Measurements from ENCODE around the gene ADAMTS12. TPM values are rescaled to one million over a fixed set of nuclear protein-coding genes. Genes with fewer than 3 reads are reported as not detected.
A peak's percentile ranks its signal among the peaks of the same experiment; 100 is the strongest.

The ADAMTS12 gene
- total RNA-seq (2022) (0.35 TPM in 1 of 2 replicates, not detected in the other), Bru-seq, nascent RNA (percentile 13 among the genes with signal in this experiment), BruChase-seq, experiment 1, labeled RNA remaining after a 2-hour chase (percentile 15 among the genes with signal in this experiment), BruChase-seq, experiment 2, labeled RNA remaining after a 6-hour chase (percentile 8 among the genes with signal in this experiment)
- long read RNA-seq: 0 reads

GRCh38 chr5:33891788-33892619, at the start of gene ADAMTS12:
ADAMTS12 (minus strand) TSS chr5:33891990; CDS start chr5:33891856, 134 bp downstream.
- Histone ChIP-seq H3K4me3 (ENCODE audit: low read depth, low read length) (no peak within 1 kb of the TSS), H3K9me3 (no peaks in the 10 kb centered on the region), H3K4me1 (no peaks in the 10 kb centered on the region), H3K36me3 (ENCODE audit: control insufficient read depth, insufficient read depth, low read length) (no peaks in the 10 kb centered on the region), H3K27me3 (replicated peaks; ENCODE audit: control insufficient read depth, insufficient read depth, low read length) (no peaks in the 10 kb centered on the region)
- TF ChIP-seq CTCF (IDR thresholded peaks at IDR 0.05; ENCODE audit: insufficient read depth in 1 of 2, low read depth in 1 of 2, low read length in 1 of 2, severe bottlenecking in 1 of 2, unreplicated experiment in 1 of 2): no peak
- H3K4me3 Mint-ChIP-seq (ENCODE audit: unreplicated experiment): no peak within 1 kb of the TSS
- ChIA-PET CTCF (no interaction called here), POLR2A (no interaction called here)
- H3K36me3 Mint-ChIP-seq (ENCODE audit: insufficient read depth, unreplicated experiment): no peaks in the 10 kb centered on the region
- BruUV-seq (replicated peaks): no TSS peak
- intact Hi-C loops (cut with micrococcal nuclease; ENCODE audit: unreplicated experiment): no loop called here
- peaks cover 9% of the 10 kb centered on the region for H3K27me3 Mint-ChIP-seq (ENCODE audit: insufficient read depth, unreplicated experiment)
- H3K4me1 Mint-ChIP-seq (ENCODE audit: low read depth, unreplicated experiment): no peaks in the 10 kb centered on the region
- DNase-seq: no peak
- H3K27ac Mint-ChIP-seq (ENCODE audit: unreplicated experiment): no peak within 1 kb of the TSS
- no peaks in the 10 kb centered on the region for H3K9me3 Mint-ChIP-seq (ENCODE audit: unreplicated experiment)

- no peaks in the 10 kb centered on the region for H3K9me3 ChIP-seq
- H3K27me3 Mint-ChIP-seq (ENCODE audit: insufficient read depth, unreplicated experiment): peaks cover 12% of the 10 kb centered on the region
- H3K36me3 Mint-ChIP-seq (ENCODE audit: insufficient read depth, unreplicated experiment): no peaks in the 10 kb centered on the region
- H3K36me3 ChIP-seq (ENCODE audit: control insufficient read depth, insufficient read depth, low read length): no peaks in the 10 kb centered on the region
- no peaks in the 10 kb centered on the region for H3K9me3 Mint-ChIP-seq (ENCODE audit: unreplicated experiment)
- H3K4me1 Mint-ChIP-seq (ENCODE audit: low read depth, unreplicated experiment): no peaks in the 10 kb centered on the region
- POLR2A ChIA-PET: no interaction called here
- DNase-seq: no peak
- no peaks in the 10 kb centered on the region for H3K27me3 ChIP-seq (replicated peaks; ENCODE audit: control insufficient read depth, insufficient read depth, low read length)
- no peak overlapping the region for H3K4me3 ChIP-seq (ENCODE audit: low read depth, low read length)
- intact Hi-C loops (cut with micrococcal nuclease; ENCODE audit: unreplicated experiment): no loop called here
- H3K27ac Mint-ChIP-seq (ENCODE audit: unreplicated experiment): no peak overlapping the region
- no peak overlapping the region for H3K4me3 Mint-ChIP-seq (ENCODE audit: unreplicated experiment)
- CTCF ChIA-PET: no interaction called here
- no peaks in the 10 kb centered on the region for H3K4me1 ChIP-seq
- no TSS peak for BruUV-seq (replicated peaks)
- TF ChIP-seq CTCF (IDR thresholded peaks at IDR 0.05; ENCODE audit: insufficient read depth in 1 of 2, low read depth in 1 of 2, low read length in 1 of 2, severe bottlenecking in 1 of 2, unreplicated experiment in 1 of 2): no peak
These were observed 49.3 kb upstream of the ADAMTS12 start for GRCh38 chr5:33941090-33941489.

GRCh38 chr5:33939556-33940262, 47.9 kb upstream of the ADAMTS12 start:
- intact Hi-C loops (cut with micrococcal nuclease; ENCODE audit: unreplicated experiment): loop anchor here (10.0 kb wide), 1 partner anchor 205 kb away; no protein-coding TSS in a partner anchor
- no peak for TF ChIP-seq CTCF (IDR thresholded peaks at IDR 0.05; ENCODE audit: insufficient read depth in 1 of 2, low read depth in 1 of 2, low read length in 1 of 2, severe bottlenecking in 1 of 2, unreplicated experiment in 1 of 2)

More at GRCh38 chr5:33939556-33940262, 47.9 kb upstream of the ADAMTS12 start:
- ChIA-PET CTCF (no interaction called here), POLR2A (no interaction called here)
- no peaks in the 10 kb centered on the region for H3K4me1 ChIP-seq
- no peaks in the 10 kb centered on the region for H3K9me3 Mint-ChIP-seq (ENCODE audit: unreplicated experiment)
- H3K27me3 ChIP-seq (replicated peaks; ENCODE audit: control insufficient read depth, insufficient read depth, low read length): no peaks in the 10 kb centered on the region
- no peak for DNase-seq
- no peaks in the 10 kb centered on the region for H3K36me3 Mint-ChIP-seq (ENCODE audit: insufficient read depth, unreplicated experiment)
- H3K4me1 Mint-ChIP-seq (ENCODE audit: low read depth, unreplicated experiment): no peaks in the 10 kb centered on the region
- H3K27me3 Mint-ChIP-seq (ENCODE audit: insufficient read depth, unreplicated experiment): peaks cover 12% of the 10 kb centered on the region
- no peaks in the 10 kb centered on the region for H3K36me3 ChIP-seq (ENCODE audit: control insufficient read depth, insufficient read depth, low read length)
- H3K9me3 ChIP-seq: no peaks in the 10 kb centered on the region
- no peak overlapping the region for H3K4me3 Mint-ChIP-seq (ENCODE audit: unreplicated experiment)
- no TSS peak for BruUV-seq (replicated peaks)
- H3K27ac Mint-ChIP-seq (ENCODE audit: unreplicated experiment): no peak overlapping the region
- H3K4me3 ChIP-seq (ENCODE audit: low read depth, low read length): no peak overlapping the region
